GM18526 (cell line): ENCODE data around the gene CARD19.

Experiments
- POLR2A ChIP-seq: IDR thresholded peaks from 3 replicates; pipeline ENCODE4 v1.6.1; 2011; ENCODE audit not compliant: insufficient read length; ENCODE audit errors: extremely low read depth

The CARD19 gene

DNA sequence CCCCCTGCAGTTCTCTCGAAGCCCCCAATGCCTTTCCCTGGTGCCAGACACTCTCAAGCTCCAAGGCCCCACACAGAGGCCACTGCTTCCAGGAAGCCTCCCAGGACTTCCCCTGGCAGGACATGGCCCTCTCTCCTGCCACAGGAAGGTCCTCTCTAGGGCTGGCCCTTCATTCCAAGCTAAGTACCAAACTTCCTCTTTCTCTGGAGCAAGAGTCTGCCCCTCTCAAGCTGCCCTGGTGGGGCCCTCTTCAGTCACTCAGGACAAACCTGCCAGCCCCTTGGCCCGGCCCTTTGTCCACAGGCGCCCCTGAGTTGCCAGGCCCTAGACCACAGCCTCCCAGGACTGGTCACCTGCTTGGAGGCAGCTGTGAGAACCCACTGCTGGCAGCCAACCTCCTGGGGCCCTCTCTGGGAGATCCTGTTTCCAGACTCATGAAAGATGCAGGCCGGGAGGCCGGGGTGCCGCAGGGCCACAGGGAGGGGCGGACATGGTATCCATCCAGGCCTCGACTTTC lies 31.4 kb downstream of the CARD19 start:
- no peak for TF ChIP-seq POLR2A

DNA sequence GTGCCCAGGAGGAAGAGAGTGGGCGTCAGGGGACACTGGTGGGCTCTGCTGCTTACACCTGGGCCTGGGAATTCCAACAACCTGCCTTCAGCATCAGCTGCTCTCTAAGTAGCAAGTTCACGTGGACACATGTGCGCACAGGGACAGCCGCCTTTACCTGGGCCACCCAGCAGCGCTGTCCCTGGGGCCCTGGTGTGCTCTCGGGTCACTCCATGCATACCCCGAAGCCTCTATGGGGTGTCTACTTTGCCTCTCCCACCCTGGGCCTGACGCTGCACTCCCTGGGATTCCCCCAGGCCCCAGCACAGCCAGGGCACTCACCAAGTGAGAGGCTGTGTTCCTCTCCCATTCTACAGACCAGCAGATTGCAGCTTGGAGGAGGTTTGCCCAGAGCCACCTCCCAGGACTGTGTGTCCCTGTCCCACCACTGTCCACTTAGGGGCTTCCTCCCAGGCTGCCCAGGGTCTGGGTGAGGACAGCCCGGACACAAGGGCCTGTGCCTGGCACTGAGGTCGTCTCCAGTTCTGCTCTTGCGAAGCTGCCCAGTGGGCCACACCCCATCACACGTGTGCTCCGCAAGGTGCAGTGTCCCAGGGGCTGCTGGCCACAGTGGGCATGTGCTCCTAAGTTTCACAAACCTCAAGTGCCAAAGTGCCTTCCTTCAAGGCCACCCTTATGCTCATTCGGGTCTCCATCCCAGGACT lies 32.1 kb downstream of the CARD19 start:
- TF ChIP-seq POLR2A: no peak

DNA sequence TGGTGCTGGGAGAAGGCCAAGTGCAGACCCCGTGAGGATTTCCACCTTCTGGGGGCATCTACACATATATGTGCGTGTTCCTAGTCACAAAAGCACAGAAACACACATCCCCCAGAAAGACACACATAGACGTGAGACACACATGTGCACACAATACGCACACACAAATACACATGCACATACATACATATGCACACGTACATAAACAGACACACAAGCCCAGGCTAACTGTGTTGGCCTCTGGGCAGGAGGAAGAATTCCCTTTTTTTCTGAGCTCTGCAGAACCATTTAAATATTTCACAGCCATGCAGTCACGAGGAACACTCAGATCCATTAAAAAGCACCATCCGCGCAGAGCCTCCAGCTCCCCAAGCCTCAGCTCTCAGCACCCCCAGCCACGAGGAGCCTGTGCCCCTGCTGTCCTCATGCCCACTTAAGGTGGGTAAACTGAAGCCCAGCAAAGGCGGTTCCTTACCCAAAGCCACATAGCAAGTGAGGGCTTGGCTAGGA lies 32.8 kb downstream of the CARD19 start:
- no peak for TF ChIP-seq POLR2A

DNA sequence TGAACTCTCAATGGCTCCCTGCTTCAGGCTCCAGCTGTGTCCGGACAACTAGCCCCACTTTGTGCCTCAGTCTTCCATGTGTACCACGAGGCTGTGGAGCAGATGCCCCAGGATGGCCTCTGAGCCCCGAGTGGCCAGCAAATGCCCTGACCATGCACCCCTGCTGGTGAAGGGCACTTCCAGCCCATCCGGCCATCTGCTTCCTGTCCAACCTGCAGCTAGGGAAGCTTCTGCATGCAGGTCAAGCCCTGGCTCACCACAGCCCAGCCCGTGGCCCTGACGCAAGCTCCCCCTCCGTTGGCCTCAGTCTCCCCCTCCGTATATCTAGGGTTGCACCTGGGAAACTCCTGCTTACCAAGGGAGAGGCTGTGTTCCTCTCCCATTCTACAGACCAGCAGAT lies 33.3 kb downstream of the CARD19 start:
- no peak for TF ChIP-seq POLR2A

DNA sequence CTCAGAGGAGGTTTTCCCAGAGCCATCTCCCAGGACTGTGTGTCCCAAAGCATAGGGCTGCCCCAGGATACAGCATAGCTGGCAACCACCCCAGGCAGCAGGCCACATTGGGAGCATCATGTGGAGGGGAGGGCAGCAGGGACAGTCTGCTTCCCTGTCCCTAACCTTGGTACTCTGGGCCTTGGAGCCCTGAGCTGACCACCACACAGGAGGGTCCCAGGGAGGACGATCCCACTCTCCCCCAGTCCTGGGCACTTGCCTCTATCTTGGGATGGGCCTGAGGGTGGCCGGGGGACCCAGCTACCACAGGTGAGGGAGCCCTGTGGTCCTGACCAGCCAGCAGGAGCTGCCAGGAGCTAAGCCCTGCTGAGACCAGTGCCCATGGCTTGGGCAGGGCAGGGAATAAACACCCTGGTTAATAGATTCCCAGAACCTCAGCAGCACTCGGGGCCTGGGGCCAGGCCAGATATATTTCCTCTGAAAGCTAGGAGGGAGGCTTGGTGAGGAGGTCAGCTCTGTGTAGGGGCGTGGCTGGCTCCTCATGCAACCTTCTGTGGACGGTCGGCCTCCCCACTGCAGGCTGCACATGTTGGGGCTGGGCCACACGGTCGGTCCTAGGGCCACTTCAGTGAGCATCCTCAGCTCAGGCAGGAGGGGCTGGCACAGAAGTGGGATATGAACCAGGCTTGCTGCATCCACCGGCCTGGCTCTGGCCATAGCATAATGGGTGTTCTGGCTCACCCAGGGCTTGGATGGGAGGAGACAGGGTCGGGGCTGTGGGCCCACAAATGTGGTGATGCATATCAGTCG lies 33.9 kb downstream of the CARD19 start:
- no peak for TF ChIP-seq POLR2A

DNA sequence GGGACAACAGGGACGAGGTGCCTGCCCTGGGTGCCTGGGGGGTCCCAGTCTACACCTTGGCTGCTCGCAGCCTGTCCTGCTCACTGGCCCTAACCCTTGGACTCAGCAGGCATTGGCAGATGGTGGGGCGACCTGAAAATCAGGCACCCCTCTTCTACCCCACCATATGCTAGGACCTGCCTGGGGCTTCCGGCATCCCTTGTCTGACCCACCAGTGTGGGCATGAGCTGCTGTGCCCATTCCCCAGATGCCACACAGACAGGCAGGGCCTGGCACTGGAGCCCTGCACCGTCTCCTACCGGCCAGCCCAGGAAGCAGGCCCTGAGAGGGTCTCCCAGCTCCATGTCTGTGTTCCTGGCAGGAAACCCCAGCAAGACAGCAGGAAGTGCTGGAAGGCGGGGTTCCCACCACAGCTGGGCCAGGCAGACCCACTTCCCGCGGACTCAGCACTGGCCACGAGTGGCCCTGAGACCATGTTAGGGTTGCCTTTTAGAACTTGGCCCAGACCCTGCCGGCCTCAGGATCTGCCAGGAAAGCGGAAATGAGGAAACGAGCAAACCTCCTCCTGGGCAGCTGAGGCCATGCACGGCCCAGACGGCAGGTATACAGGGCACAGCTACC lies 35.0 kb downstream of the CARD19 start:
- TF ChIP-seq POLR2A: no peak

DNA sequence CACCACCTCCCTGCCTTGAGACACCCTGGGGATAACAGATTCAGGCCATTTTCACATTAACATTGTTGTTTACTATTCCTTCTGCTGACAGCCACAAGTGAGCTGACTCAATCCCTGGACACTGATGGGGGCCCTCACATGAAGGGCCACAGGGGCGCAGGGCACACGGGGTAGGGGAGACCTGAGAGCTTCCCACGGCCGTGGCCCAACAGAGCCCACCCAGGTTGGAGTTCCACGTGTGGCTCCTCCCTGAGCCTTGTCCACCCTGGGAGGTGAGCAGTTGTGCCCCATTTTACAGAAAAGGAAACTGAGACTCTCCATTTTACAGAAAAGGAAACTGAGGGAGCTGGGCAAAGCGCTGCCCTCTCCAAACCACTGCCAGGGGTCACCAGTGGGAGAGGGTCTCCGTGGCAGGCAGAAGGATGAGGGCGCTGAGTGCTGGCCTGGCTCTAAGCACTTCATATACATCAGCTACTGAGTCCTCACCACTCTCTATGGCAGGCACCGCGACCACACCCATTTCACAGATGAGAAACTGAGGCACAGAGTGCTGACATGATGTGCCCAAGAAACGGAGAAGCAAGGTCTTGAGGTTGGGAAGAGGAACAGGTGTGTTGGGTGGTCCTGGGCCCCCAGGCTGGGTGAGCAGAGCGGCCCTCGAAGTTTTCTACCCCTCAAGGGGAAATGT lies 35.7 kb downstream of the CARD19 start:
- TF ChIP-seq POLR2A: no peak

DNA sequence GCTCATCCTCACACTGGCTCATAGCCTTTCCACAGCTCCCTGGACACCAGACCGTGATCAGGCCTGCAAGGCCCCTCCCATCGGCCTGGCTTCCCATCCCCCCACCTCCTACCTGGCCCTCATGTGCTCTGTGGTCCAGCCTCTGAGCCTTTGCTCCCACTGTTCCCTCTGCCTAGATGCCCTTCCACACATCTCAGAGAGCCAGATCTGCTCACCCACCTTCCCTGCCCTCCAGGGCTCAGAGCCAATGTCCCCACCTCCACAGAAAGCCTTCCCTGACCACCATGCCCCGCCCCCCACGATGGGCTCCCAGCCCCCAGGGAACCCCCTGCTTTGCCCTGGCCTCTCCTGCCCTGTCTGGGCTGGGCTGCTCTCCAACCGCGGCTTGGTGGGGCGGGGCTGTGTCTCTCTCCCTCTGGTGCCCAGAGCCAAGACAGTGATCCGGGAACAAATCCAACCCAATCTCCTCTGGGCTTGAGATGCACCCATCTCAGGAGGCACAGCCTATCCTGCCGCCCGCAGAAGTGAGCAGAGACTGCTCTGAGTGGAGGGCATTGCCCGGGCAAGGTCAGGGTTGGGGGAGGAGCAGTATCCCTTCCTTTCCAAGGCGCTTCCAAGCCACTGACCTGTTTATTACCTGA lies 36.4 kb downstream of the CARD19 start:
- no peak for TF ChIP-seq POLR2A

DNA sequence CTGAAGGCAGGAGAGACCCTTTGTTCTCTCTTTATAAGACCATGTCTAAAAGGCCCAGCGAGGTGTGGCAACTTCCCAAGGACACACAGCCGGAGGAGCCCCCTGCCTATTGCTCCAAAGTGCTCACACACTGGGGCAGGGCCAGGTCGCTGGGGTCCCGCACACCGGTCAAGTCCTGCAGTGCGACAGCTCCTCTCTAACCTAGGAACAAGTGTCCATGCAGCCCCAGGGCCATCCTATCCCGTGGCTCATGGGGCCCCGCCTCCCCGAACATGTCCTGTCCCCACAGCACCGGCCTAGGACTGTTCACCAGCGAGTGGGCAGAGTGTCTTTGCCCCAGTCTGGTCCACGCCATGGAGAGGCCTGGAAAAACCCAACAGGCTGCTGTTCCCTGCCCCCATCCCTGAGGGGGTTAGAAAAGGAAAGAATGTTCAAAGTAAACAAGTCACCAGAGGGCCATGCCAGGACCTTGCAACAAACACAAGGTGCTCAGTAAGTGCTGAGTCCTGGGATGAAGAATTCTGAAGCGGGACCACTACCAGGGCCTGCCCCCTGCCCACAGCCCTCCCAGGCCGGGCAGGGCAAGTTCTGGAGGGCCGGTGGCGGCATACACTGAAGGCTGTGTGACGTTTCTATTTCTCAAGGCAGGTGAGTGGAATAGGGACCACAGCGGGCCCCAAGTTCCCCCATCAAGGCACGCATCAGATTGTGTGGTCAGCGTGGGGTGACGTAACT lies 37.1 kb downstream of the CARD19 start:
- TF ChIP-seq POLR2A: no peak

DNA sequence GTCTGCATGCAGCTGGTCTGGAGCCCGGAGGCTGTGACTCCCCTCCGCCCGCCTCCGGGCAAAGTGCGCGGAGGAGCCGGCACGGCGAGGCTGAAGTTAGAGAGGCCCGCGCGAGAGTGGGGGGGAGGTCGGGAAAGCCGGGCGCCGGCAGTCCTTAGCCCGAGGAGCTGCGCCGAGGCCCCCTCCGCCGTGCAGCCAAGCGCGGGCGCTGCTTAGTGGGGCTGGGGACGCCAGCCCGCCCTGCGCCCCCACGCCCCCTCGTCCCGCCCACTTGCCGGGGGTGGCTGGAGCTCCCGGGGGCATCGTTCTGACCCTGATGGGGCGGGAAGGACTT lies 37.6 kb downstream of the CARD19 start:
- no peak for TF ChIP-seq POLR2A

DNA sequence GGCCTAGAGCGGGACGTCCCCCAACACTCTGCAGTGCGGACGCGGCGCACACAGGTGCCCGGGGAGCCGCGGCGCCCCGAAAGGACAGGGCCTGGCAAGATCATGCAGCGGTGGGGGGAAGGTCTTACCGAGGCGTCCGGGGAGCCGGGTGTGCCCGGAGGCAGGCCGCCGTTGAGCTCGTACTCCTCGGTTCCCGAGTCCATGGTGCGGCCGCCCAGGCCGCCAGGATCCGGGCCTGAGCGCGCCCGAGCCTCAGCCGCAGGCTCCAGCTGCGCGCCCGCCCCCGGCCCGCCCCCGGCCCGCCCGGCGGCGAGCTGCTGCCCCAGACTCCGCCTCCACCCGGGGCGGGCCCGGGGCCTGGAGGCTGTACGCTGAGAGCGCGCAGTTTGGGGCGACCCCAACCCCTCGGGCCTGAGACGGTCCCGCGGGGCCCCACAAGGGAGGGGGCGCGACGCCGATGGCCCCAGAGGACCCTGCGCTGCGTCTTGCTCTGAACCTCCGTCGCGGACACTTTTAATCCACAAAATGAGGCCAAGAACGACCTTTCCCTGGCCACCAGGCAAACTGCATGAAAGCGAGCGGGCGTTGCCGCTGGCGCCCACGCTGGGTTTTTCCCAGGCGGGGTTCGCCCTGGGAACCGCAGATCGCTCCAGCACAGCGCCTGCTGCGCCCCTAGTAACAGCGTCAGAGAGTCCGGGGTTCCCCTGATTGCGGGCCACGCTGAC lies 38.2 kb downstream of the CARD19 start, which contains the start of gene NINJ1:
TSS of gene NINJ1 (minus strand) at position 237 of the 725 bp plus-strand sequence. CDS start at position 203, 34 bp downstream.
- peak; percentile 58 for TF ChIP-seq POLR2A

DNA sequence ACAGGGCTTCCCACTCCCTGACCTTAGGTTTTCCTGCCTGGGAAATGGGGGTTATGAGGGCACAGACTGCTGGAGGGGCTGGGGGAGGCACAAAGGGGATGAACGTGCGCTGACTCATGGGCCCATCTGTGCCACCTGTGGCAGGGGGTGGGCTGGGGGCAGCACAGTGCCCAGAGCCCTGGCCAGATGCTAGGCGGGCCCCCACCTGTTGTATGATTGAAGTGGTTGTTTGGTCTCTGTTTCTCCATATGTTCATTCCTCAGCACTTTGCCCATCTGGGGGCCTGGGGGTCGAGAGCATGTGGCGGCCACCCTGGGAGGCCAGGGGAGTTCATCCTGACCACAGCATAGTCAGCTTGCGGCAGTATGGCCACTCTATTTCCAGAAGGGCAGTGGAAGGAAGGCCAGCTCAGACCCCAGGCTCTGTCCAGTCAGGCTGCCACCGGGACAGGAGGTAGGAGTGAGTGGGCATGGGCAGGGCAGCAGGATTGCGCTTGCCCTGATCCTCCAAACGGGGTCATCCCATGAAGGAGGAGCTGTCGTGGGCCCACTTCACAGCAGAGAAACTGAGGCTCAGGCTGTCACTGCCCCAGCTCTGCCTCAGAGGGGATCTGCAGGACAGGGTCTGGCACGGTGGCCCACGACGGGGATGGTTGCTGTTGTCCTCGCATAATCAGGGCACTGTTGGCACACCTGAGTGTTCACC lies 38.9 kb downstream of the CARD19 start:
- no peak for TF ChIP-seq POLR2A

DNA sequence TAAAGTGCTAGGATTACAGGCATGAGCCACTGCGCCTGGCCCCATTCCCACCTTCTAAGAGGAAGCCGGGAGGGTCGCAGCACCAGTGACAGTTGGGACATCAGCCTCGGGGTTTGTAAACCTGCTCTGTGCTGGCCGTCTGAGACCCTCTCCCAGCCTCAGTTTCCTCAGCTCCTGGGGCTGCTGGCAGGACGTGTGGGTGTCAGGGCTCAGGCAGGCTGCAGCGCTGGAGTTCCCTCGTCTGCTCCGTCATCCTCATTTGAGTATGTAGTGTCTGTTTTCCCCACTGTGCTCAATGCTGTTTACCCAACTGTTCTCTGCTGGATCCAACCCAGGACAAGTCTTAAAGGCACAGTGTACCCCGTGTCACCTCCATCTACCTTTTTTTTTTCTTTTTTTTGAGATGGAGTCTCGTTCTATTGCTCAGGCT lies 40.0 kb downstream of the CARD19 start:
- no peak for TF ChIP-seq POLR2A

DNA sequence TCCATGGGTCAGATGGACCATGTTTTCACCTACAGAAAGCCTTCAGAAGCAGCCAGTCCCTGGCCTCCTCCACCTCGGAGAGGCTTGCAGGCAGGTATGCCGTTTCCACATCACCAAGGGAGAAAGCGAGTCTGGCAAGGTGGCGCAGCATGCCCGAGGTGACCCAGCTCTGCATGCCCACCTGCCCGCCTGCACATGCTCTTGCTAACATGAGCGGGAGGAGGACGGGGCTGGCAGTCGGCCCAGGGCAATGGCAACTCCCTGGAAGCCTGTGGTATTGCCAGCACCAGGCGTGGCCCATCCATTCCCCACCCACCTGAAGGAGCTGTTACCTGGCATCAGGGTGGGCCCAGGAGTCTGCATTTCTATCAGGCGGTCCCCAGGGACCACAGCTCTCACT lies 41.3 kb downstream of the CARD19 start:
- no peak for TF ChIP-seq POLR2A
